Urothelium cell line (cell line): ENCODE results near the gene PLS1.

Source experiments
- DNase-seq: peaks from one replicate; pipeline ENCODE4 v3.0.0; 2011; ENCODE audit warnings: low spot score, mixed read lengths
- FAIRE-seq: peaks from 2 replicates; lab custom pipeline; 2011; peaks lifted over from hg19 to GRCh38; lab: Jason Lieb, UNC

Gene PLS1

DNA sequence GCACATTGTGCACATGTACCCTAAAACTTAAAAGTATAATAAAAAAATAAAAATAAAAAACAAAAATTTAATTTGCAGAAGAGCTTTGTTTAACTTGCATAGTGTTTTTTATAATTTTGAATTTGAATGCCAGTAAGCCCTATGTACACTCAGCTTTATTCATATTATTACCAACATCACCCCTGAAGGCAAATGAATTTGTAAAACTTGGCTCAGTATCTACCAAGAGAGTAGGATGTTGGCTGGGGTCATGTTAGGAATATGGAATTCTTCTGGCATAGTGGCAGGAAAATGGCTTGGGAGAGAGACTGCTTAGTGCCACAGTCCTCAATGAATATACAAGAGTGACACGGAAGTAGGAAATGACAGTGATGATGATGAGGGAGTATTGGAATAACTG is 158.3 kb downstream of the PLS1 start:
- no peak for FAIRE-seq

More for the DNA sequence above, 158.3 kb downstream of the PLS1 start:
- no peak for DNase-seq
